Measurements from ENCODE around the gene BRD4. TPM values are rescaled to one million over a fixed set of nuclear protein-coding genes. Genes with fewer than 3 reads are reported as not detected.

The BRD4 gene
- total and polyA plus RNA-seq, 2 of the 13 experiments (the other 11 are each of a cell fraction or from before 2014, with no cell fraction given) = 10.5 to 11.4 TPM

DNA sequence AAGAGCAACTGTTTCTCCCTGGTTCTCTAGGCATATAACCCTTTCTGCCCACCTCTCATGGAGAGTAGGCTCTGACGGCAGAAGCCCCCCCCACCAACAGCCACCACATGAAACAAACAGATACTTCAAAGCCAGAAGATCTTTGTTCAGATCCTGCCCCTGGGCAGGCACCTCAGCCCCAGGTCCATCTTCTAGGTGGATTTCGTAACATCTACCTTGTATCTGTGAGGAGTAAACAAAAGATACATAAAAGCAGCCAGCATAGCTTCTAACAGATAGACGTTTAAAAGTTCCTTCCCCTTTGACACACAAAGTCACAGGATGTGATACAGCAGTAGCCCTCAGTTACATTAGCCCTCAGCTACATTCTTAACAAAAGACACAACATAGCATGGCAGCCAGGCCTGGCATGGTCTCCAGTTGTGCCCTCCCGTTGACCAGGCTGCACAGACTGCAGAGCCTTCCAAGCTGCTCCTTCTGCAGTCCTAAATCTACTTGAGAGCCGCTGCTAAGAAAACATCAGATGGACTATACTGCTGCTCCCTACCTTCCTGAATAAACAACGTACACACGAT lies 35.4 kb downstream of the BRD4 start (continued):
- peak; percentile 91 for TF ChIP-seq PATZ1 (CRISPR knock-in tag; IDR thresholded peaks at IDR 0.05)
- no peak for TF ChIP-seq ZBTB44 (CRISPR knock-in tag; IDR thresholded peaks at IDR 0.05)
- no peak for TF ChIP-seq ATAD3A (CRISPR knock-in tag; IDR thresholded peaks at IDR 0.05)
- peak; percentile 32; the same call in 1 of the 2 replicates for TF ChIP-seq ZMYM3 (CRISPR knock-in tag; IDR thresholded peaks at IDR 0.05)
- no peak for TF ChIP-seq CHCHD3 (CRISPR knock-in tag; IDR thresholded peaks at IDR 0.05)
- TF ChIP-seq, protein P1, sequence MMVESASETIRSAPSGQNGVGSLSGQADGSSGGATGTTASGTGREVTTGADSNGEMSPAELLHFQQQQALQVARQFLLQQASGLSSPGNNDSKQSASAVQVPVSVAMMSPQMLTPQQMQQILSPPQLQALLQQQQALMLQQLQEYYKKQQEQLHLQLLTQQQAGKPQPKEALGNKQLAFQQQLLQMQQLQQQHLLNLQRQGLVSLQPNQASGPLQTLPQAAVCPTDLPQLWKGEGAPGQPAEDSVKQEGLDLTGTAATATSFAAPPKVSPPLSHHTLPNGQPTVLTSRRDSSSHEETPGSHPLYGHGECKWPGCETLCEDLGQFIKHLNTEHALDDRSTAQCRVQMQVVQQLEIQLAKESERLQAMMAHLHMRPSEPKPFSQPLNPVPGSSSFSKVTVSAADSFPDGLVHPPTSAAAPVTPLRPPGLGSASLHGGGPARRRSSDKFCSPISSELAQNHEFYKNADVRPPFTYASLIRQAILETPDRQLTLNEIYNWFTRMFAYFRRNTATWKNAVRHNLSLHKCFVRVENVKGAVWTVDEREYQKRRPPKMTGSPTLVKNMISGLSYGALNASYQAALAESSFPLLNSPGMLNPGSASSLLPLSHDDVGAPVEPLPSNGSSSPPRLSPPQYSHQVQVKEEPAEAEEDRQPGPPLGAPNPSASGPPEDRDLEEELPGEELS (CRISPR knock-in tag; IDR thresholded peaks at IDR 0.05) = peak; percentile 84
- peak; percentile 34; the same call in 1 of the 2 replicates for TF ChIP-seq ZKSCAN5 (CRISPR knock-in tag; IDR thresholded peaks at IDR 0.05)
- TF ChIP-seq GRHL1 (CRISPR knock-in tag; conservative IDR thresholded peaks at IDR 0.05) = no peak
- peak; percentile 71; the same call in 1 of the 2 replicates for TF ChIP-seq MTA1 (CRISPR knock-in tag; IDR thresholded peaks at IDR 0.05; ENCODE audit: borderline replicate concordance)
- TF ChIP-seq ZNF556 (CRISPR knock-in tag; IDR thresholded peaks at IDR 0.05; ENCODE audit: borderline replicate concordance) = 0 out of 2 replicates have a peak, but pooled peaks have one; percentile 25
- TF ChIP-seq ZNF781 (CRISPR knock-in tag; IDR thresholded peaks at IDR 0.05; ENCODE audit: borderline replicate concordance, not compliant biosample characterization) = peak; percentile 71
- TF ChIP-seq FOXA3 (CRISPR knock-in tag; IDR thresholded peaks at IDR 0.05) = peak; percentile 83
- no peak; the same call in 1 of the 2 replicates for TF ChIP-seq ZNF605 (CRISPR knock-in tag; IDR thresholded peaks at IDR 0.05)
- peak; percentile 60 for TF ChIP-seq GFI1 (CRISPR knock-in tag; IDR thresholded peaks at IDR 0.05; ENCODE audit: borderline replicate concordance)
- TF ChIP-seq MXD3 (CRISPR knock-in tag; IDR thresholded peaks at IDR 0.05) = 0 out of 2 replicates have a peak, but pooled peaks have one; percentile 5
- 0 out of 2 replicates have a peak, but pooled peaks have one; percentile 47 for TF ChIP-seq HMG20B (CRISPR knock-in tag; conservative IDR thresholded peaks at IDR 0.05)
- TF ChIP-seq ZFP1 (CRISPR knock-in tag; IDR thresholded peaks at IDR 0.05) = no peak
- TF ChIP-seq ESRRA (CRISPR knock-in tag; IDR thresholded peaks at IDR 0.05; ENCODE audit: low read depth) = no peak
- peak; percentile 37; the same call in 1 of the 2 replicates for TF ChIP-seq SIX4 (CRISPR knock-in tag; IDR thresholded peaks at IDR 0.05)
- TF ChIP-seq POGZ (CRISPR knock-in tag; IDR thresholded peaks at IDR 0.05) = peak; percentile 36; the same call in 1 of the 2 replicates
- TF ChIP-seq ARNT2 (CRISPR knock-in tag; IDR thresholded peaks at IDR 0.05; ENCODE audit: low read depth) = 0 out of 2 replicates have a peak, but pooled peaks have one; percentile 17
- TF ChIP-seq GABPB1 (CRISPR knock-in tag; IDR thresholded peaks at IDR 0.05) = peak; percentile 20; the same call in 1 of the 2 replicates
